ENCODE results near the gene LRWD1.
"Not testable (repeated sequence)": the region's sequence is repeated elsewhere in the genome, so short reads cannot be mapped to it uniquely, and the experiment has no call there.

Gene LRWD1

DNA sequence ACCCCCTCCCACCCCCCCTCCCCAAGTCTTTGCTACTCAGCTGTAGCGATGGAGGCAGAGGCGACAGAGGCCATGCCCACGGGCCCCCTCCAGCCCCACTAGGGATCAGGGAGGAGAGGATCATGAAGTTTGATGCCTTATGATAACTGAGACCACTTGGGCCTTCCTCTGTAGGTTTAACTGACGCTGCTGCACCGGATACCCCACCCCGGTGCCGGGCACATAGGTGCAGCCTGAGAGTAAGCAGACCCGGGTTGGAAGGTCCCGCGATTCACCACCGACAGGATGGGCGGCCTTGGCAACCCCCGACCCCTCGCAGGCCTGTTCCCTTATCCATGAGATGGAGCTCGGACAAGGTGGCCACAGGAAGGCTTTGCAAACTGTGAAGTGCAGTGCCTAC, 29.2 kb downstream of the LRWD1 start:
- in situ Hi-C loops (cut with HindIII; ENCODE audit: low sequenced_read_pairs), result not testable (repeated sequence)

DNA sequence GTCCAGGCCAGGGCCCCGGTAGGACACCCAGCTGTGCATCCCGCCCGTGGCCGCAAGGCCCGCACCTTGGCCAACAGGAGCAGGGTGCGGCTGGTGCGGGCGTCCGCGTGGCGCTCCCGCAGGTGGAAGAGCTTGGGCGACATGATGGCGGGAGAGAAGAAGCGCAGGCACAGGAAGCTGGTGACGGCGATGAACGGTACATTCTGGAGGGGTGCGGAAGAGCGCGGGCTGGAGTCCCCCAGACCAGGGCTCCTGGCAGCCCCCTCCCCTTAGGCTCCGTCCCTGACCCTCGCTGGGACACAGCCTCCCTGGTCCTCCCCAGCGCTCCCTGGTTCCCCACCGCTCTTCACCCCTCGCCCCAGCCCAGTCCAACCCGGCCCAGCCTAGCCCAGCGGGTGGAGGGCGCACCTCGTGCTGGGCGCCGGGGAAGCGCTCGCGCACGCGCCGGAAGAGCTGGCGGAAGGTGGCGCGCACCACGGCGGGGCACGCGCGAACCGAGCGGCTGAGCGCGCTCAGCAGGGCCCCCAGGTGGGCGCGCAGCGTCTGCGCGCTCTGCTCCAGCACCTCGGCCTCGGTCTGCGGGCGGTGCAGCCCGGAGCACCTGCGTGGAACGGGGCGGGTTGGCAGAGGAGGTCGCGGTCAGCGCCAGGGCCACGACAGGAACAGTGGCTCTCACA, 29.8 kb downstream of the LRWD1 start:
- in situ Hi-C loops (cut with HindIII; ENCODE audit: low sequenced_read_pairs), result not testable (repeated sequence)

DNA sequence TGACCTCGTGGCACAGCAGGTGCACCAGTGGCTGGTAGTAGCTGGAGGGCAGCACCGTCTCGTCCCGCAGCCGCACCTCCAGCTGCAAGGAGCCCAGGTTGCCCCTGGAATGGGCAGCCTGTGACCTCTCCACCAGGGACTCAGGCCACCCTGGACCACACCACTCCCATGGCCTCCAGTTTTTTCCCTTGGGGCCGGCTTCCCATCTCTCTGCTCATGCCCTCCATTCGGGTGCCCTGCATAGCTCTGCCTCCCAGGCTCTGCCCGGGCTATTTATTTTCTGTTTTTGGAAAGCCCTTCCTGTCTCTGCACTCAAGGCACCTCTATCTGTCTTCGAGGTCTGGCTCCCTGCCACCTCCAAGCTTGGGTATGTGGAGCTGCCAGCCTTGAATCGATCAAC, 32.1 kb downstream of the LRWD1 start:
- in situ Hi-C loops (cut with HindIII; ENCODE audit: low sequenced_read_pairs), result not testable (repeated sequence)

DNA sequence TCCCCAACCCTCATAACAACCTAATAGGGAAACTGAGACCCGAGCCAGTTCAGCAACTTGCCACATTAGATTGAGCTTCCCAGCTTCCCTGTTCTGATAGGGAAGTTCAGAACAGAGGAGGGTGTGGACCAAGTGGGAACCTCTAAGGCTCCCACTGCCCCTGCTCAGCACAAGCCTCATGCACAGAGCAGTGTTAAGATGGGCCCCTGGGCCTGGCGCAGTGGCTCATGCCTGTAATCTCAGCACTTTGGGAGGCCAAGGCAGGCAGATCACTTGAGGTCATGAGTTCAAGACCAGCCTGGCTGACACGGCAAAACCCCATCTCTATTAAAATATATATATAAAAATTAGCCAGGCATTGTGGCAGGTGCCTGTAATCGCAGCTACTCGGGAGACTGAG, 32.5 kb downstream of the LRWD1 start:
- in situ Hi-C loops (cut with HindIII; ENCODE audit: low sequenced_read_pairs), result not testable (repeated sequence)

DNA sequence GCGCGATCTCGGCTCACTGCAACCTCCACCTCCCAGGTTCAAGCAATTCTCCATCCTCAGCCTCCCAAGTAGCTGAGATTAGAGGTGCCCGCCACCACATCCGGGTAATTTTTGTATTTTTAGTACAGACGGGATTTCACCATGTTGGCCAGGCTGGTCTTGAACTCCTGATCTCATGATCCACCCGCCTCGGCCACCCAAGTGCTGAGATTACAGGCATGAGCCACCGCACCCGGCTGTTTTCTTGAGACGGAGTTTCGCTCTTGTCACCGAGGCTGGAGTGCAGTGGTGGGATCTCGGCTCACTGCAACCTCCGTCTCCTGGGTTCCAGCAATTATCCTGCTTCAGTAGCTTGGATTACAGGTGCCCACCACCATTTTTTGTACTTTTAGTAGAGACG, 33.5 kb downstream of the LRWD1 start:
- in situ Hi-C loops (cut with HindIII; ENCODE audit: low sequenced_read_pairs), result not testable (repeated sequence)

DNA sequence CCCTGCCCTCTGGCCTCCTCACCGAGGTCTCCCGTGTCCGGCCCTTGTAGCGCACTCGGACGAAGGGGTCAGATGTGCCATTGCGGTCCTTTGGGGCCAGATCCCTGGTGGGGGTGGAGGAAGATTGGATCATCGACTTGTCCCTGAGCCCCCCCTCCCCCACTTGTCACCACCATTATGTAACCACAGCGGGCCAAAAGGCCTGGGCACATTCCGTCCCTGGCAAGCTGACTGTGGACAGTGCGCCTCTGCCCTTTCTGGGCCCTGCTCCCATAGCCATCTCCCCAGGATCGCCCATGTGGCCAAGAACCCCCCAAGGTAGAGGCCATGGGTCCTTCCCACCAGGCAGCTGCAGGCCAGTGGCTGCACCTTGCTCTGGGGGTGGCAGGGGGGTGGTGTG, 38.4 kb downstream of the LRWD1 start:
- in situ Hi-C loops (cut with HindIII; ENCODE audit: low sequenced_read_pairs), result not testable (repeated sequence)

DNA sequence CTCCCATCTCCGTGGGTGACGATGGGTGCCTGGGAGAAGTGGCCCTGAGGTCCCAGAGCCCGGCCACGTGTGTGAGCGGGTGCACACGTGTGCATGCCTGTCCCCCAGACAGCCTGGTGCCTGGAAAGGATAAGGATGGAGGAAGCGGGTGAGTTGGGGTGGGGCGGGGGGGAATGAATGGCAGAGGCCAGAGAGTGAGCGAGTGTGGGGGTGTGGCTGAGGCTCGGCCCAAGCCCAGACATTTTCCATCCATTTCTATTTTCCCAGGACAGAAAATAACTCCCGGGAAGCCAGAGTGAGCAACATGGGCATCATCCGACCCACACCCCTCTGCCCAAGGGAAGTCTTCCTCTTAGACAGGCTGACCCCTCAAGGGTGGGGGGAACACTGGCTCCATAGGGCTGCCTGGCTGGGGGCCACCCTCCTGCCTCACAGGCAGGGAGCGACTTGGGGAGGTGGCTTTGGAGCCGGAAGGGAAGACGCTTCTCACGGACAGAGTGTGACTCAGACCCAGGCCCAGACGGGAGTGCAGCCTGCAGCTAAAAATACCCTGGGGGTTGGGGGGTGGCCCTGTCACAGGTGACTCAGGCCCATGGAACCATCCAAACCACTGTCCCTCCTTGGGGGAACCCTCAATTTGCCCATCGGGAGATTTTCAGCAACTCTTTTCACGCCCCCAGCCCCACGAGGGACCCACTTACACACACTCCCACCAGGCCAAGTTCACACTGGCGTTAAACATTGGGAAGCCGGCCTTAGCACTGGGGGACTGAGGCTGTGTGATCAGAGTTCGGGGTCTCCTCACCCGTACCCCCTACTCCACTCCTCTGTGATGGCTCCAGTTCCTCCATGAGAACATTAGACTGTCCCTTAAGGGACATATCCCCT, 40.8 kb downstream of the LRWD1 start:
- in situ Hi-C loops (cut with HindIII; ENCODE audit: low sequenced_read_pairs), result not testable (repeated sequence)

DNA sequence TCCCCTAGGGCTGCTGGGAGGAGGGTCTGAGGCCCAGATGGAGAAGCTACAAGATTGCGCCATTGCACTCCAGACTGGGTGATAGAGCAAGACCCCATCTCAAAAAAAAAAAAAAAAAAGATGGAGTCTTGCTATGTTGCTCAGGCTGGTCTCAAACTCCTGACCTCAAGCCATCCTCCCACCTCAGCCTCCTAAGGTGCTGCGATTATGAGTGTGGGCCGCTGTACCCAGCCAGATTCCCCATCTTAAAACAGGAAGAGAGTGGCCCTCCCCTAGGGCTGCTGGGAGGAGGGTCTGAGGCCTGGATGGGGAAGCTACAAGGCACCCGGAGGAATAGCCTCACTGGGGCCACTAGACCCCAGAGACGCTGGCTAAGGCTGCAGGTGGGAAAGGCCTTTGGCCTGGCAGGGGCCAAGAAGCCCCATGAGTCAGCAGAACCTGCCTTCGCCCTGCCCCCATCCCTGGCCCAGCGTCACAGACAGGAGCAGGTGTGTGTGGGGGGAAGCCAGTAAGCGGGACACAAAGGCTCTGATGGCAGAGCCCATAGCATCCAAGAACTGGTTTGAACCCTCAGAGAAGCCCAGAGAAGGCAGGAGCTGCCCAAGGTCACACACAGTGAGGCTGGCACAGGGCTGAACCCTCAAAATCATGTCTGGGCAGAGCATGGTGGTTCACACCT, 42.8 kb downstream of the LRWD1 start:
- in situ Hi-C loops (cut with HindIII; ENCODE audit: low sequenced_read_pairs), result not testable (repeated sequence)

DNA sequence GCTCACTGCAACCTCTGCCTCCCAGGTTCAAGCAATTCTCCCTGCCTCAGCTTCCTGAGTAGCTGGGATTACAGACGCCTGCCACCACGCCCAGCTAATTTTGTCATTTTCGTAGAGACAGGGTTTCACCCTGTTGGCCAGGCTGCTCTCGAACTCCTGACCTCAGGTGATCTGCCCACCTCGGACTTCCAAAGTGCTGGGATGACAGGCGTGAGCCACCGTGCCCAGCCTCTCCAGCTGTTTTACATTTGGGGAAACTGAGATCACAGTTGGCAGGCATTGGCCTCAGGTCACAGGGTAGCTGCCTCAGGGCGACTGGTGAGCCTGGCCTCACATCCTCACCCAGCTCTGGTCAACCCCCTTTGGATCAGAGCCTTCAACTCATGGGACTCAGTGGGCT, 45.8 kb downstream of the LRWD1 start:
- in situ Hi-C loops (cut with HindIII; ENCODE audit: low sequenced_read_pairs), result not testable (repeated sequence)

DNA sequence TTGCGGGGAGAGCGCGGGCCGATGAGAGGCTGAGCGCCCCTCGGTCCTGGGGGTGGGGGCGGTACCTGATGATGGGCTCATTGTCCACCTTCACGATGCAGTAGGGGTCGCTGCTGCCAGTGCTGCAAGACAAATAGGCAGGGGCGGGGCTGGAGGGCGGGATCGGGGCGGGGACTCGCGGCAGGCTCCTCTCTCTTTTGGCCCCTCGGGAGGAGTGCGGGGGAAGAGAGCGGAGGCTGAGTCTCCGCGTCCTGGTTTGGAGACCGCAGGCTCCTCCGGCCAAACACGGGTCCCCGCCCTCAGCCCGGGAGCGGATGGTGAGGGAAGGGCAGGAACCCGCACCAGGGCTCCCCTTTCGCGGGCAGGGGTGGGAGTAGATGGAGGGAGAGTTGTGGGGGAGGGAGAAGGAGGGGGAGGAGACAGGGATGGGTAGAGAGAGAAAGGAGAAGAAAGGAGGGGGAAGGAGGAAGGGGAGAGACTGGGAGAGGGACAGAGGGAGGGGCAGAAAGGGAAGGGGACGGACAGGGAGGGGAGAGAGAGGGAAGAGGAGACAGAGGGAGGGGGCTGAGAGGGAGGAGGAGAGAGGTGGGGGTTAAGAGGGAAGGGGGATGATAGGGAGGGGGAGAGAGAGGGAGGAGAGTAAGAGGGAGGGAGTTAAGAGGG, 47.2 kb downstream of the LRWD1 start:
- in situ Hi-C loops (cut with HindIII; ENCODE audit: low sequenced_read_pairs), result not testable (repeated sequence)

DNA sequence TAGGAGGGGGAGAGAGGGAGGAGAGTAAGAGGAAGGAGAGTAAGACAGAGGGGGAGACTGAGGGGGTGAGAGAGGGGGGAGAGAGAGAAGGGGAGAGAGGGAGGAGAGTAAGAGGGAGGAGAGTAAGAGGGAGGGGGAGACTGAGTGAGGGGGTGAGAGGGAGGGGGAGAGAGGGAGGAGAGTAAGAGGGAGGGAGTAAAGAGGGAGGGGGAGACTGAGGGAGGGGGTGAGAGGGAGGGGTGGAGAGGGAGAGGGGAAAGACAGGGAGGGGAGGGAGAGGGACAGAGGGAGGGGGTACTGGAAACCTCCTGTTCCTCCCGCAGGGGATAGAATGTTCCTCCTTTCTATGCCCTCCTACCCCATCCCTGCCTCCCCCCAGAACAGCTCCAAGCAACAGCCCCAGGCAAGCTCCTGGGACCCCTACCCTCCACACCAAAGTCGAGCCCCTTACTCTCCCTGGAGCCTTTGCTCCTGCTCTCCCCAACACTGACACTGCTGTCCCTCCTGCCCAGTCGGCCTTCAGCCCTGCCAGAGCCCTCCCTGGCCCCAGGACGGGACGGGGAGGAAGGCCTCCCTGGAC, 47.9 kb downstream of the LRWD1 start:
- in situ Hi-C loops (cut with HindIII; ENCODE audit: low sequenced_read_pairs), result not testable (repeated sequence)

DNA sequence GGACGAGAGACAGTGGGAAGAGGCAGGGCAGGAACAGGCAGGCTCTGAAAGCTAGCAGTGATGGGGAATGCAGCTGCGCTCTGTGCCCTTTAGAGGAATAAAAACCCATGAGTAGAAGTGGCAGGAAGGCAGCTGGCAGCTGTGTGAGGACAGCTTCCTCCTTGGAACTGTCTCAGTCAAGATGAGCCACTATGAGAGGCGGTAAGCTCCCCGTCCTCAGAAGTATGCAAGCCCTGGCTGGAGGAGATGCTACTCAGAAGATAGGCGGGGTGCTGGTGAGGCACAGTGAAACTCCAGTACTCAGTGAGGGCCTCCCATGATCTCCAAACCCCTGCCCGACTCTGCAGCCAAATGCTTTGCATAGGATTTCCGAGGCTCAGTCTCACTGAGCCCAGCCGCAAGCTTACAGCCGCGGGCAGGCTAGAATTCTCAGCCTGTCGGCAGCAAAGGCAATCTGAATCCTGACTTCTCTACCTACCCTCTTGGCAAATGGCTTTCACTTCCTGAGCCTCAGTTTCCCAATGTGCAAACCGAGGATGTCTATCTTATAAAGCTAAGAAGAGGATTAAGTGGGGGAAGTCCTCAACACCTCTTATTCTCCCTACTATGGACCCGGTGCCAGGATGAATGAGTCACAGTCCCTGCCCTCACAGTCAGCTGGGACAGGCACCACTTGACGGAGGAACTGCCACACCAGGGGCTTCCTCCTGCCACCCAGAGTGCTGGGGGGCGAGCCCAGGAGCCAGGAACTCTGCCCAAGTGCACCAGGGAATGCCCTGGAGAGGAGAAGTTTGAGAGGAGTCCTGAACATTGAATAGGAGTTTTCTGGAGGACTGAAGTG, 50.3 kb downstream of the LRWD1 start:
- in situ Hi-C loops (cut with HindIII; ENCODE audit: low sequenced_read_pairs), result not testable (repeated sequence)

DNA sequence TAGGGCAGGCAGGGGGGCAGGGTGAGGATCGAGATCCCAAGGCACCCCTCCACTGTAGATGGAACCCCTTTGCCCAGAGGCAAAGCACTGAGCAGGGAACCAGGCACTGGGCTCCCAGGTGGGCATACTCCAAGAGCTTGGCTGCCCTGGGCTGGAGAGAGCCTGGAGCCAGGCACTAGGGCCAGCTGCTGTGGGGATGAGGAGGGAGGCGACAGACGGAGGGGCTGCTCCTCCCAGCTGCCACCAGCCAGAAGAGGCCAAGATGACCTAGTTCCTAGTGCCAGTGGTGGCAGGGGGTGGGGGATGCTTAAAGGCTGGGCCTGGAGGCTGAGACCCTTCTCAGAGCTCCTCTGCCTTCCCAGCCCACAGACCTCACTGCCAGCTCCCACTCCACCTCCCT, 51.1 kb downstream of the LRWD1 start:
- in situ Hi-C loops (cut with HindIII; ENCODE audit: low sequenced_read_pairs), result not testable (repeated sequence)

DNA sequence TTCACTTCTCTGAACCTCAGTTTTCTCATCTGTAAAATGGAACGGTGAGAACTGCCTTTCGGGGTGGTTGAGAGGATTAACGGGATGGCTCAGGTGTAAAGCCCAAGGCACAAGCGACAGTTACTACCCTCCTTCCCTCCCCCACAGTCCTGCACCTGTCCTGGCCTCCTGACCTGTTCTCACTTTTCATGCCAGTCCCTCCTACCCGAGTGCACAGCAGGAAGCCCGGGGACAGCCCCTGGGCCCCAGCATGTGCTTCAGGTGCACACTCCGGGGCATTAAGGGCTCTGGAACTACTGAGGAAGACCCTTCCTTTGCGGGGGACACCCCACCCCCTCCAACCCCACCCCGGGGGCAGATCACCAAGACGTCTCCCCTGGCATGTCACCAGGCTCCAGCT, 52.2 kb downstream of the LRWD1 start:
- in situ Hi-C loops (cut with HindIII; ENCODE audit: low sequenced_read_pairs), result not testable (repeated sequence)

DNA sequence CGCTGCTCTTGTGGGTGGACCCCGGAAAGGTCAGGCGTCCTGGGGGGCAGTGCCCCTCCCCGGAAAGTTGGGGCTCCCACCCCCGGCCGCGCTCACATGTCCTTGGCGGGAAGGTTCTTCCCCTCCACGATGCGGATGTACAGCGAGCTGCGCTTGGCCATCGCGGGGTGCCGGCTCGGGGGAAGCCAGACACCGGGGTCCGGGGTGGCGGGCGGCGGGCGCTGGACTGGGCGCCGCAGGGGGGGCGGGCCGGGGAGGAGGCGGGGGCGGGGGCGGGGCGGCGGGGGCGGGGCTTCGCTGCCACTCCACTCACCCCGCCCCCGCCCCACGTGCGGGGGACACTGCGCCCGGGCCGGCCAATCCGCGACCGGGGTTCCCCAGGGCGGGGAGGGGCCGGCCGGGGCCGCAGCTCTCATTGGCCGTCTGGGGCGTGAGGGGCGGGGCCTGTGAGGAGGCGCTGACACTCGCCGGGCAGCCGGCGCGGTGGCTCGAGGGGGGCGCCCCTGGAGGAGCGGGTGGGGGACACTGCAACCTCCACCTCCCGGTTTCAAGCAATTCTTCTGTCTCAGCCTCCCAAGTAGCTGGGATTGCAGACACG, 52.9 kb downstream of the LRWD1 start, which contains the start of gene RASA4B:
Gene RASA4B, minus strand, starts transcription at position 228 of the 598 bp plus-strand sequence. Its CDS starts 67 bp downstream, at position 161.
- in situ Hi-C loops (cut with HindIII; ENCODE audit: low sequenced_read_pairs), result not testable (repeated sequence)

DNA sequence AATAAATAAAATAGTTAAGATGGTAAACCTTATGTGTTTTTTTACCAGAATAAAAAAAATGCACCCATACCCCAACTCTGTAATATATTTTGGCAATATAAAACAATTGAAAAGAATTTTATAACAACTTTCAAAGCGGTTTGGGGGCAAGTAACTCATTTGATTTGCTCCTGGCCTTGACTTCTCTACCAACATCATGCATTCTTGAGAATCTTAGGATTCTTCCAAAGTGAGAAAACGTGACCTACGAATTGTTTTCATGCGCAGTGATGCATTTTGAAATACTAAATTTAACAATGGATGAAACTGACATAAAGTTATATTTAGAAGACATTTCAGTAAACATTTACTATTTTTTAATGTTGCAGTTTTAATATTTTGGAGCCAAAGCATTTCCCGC, 56.0 kb downstream of the LRWD1 start:
- in situ Hi-C loops (cut with HindIII; ENCODE audit: low sequenced_read_pairs), result not testable (repeated sequence)

Data from DLD1 (cell line).